GM21447 (cell line): ENCODE measurements around the gene VIT.

ENCODE experiments used
- ATAC-seq: cut with Tn5 transposase; IDR thresholded peaks from one replicate; pipeline ENCODE4 v1.9.1; 2021; ENCODE audit not compliant: unreplicated experiment

Gene VIT, protein sequence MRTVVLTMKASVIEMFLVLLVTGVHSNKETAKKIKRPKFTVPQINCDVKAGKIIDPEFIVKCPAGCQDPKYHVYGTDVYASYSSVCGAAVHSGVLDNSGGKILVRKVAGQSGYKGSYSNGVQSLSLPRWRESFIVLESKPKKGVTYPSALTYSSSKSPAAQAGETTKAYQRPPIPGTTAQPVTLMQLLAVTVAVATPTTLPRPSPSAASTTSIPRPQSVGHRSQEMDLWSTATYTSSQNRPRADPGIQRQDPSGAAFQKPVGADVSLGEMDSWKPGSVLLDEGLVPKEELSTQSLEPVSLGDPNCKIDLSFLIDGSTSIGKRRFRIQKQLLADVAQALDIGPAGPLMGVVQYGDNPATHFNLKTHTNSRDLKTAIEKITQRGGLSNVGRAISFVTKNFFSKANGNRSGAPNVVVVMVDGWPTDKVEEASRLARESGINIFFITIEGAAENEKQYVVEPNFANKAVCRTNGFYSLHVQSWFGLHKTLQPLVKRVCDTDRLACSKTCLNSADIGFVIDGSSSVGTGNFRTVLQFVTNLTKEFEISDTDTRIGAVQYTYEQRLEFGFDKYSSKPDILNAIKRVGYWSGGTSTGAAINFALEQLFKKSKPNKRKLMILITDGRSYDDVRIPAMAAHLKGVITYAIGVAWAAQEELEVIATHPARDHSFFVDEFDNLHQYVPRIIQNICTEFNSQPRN

DNA sequence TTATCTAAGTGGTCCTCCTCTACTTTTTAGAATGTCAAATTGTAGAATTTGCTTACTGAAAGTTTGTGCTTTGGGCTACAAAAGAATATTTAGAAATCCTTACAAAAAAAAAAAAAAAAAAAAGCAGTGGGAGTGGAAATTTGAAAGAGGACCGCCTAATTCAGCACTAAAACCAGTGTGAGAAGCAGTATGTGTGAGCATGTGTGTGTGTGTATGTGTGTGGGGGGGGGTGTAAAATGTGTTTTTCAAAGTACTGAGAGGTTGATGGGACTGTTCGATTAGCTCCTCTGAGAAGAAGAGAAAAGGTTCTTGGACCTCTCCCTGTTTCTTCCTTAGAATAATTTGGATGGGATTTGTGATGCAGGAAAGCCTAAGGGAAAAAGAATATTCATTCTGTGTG lies at the start of gene VIT:
Gene VIT, plus strand, starts transcription at position 175 of the 400 bp plus-strand sequence. CDS start 19,664 bp downstream, outside the sequence.
- ATAC-seq: no peak

DNA sequence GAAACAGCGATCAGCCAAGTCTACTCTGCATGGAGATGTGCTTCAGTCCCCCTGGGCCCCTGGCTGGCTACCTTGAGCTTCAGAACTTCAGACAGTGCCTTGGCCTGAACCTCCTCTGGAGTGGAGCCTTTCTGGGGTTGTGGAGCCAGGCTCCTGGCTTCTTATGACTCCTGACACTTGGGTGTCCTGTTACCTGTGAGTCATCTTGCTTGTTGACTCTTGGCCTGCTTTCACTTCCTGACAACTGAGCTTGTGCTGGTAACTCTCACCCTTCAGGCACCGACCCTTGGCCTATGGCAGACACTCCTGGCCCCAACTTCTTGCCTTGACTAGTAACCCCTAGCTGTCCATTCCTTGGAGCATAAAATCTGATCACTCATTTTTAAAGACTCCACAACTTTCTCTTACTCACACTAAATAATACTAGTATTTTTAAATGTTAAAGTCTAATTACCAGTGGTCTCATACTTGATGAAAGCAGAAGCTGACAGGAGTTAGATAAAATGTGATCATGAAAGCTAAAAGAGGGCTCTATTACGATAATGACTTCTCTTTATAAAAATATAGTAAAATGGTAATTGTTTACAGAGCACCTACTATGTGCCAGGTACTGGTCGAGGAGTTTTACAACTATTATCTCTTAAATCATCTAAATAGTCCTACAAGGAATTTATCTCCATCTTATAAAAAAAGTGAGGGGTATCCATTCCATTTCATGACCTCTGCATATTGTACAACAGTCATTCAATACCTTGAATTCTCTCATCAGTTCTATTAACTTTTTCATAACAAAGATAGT lies 46.3 kb upstream of the VIT start:
- ATAC-seq: peak; percentile 84

DNA sequence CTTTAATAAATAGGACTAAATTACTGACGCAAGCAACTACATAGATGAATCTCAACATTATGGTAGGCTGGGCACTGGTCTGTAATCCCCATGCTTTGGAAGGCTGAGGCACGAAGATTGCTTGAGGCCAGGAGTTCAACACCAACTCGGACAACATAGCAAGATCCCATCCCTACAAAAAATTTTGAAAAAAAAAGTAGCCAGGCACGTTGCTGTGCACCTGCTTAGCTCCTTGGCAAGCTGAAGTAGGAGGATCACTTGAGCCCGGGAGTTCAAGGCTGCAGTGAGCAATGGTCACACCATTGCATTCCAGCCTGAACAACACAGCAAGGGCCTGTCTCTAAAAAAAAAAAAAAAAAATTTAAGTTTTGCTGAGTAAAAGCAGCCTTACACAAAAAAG lies 43.4 kb upstream of the VIT start:
- no peak for ATAC-seq

DNA sequence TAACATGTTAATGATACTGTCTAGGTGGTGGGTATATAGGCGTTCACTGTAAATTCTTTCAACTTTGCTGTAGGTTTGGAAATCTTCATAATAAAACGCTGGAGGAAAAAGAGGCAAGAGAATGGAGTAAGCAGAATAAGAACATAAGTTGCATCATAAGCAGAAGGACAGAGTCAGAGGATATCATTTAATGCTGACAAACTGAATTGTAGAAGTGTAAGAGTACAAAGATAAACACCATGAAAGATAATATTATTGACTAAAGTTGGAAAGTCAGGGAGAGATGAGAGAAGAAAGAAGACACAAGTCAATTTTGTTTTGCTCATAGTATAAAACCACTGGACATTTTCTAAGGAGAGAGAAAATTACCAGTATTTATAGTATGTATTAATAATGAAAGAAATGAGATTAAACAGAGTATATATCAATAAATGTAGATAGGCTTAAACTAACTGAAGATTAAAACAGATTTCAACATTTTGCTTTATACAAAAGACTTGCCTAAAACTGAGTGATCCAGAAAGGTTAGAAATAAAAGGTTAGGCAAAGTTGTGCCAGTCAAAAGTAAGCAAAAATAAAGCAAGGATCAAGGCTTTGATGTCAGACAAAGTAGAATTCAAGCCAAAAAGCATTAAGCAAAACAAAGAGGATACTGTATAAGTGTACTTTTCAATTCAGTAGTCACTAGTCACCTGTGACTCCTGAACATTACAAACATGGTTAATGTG lies 42.4 kb upstream of the VIT start:
- ATAC-seq: no peak

DNA sequence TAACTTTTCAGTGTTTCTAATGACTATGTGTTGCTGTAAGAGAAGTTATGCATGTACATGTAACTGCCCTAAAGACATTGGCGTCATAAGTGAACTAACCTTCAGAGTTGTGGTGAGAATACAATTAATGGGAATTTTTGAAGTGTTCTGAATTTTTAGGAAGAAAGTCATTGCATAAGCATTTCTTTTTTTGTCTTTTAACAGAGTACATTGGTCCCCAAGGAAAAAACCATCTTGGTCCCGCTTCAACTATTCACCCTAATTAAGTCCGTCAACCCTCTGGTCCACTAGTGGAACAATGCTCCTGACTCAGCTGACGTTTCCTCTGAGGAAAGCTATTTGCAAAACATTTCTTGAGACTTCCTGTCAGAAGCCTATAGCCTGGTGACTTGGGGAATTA lies 41.1 kb upstream of the VIT start:
- no peak for ATAC-seq

DNA sequence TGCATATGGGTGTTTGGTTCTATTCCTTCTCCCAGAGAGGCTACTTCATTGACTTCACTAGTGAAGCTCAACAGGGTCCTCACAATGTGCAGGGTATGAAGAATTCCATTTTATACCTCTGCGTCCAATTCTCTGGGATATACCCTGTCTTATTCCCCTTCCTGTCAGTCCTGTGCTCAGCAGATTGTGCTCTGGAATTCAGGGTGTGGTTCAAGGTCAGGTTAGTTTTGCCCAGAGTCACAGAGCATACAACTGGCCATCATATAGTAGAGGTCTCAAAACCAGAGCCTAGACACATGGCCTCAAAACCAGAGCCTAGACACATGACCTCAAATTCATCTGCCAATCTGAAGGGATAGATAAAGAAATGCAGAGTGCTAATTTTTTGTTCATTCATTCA lies 38.8 kb upstream of the VIT start:
- ATAC-seq: no peak

DNA sequence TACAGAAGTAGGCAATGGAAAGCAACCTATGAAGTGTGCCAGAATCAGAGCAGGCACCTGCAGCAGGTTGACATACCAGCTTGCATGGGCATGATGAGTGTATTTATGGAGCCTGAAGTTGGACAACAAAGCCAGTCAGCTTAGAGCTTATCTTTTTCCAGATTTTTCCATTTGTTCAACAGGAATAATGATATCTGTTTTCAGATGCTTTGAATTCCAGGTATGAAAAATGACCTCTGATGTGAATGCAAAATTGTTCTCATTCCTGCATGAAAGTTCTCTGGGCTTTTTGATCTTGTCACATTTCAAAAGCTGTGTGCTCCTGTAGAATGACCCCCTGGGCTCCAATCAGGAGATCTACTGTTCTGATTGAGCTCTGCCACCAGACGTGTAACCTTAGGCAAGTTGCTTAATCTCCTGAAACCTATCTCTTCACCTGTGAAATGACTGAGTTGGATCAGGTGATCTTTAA lies 38.2 kb upstream of the VIT start:
- no peak for ATAC-seq

DNA sequence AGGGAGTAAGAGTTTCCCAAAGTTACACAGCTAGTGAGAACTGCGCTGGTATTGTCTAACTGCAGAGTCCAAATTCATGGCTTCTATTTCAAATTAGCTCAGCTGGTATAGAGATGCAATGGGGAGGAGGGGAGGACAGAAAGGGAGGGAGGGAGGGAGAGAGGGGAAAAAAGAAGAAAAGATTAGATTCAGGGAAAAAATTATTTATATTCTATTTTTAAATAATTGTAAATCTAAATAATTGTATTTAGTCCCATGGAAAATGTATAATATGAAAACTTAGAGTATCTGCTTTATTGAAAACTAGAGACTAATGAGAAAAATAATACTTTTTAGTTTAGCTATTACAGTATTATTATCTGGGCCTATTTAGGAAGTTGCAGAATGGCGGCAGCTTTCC lies 37.3 kb upstream of the VIT start:
- ATAC-seq: no peak

DNA sequence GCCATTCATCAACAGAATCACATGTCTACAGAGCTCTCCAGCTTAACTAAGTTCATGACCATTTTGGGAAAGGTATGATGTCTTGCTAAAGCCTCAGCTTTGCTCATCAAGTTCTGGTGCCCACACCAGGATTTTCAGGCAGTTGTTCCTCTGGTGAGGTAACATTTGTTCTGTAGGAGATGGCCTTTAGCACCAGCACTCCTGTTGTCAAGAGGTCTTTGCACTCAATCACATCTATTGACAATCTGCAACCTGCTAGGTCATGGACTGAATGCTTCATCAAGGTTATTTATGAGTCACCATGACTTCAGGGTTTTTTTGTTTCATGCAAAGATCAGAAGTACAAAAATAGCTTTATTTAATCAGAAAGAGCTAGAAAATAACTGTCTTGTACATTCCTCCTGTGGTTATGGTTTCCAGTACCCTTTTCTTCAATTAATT lies 36.6 kb upstream of the VIT start:
- peak; percentile 46 for ATAC-seq

DNA sequence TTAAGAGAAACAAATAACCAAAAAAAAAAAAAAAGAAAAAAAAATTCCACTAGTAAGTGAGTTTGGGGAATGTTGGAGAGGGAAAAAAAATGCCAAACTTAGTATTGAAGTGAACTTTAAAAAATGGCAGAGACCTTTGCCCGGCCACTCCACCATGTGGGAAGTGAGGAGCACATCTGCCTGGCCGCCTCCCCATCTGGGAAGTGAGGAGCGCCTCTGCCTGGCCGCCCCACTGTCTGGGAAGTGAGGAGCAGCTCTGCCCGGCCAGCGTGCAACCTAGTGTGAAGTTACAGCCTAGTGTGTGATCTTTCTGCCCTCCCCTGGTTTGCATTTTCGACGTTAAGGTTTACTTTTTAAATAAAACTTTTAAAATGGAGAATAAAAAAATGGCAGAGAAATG lies 33.9 kb upstream of the VIT start:
- ATAC-seq: no peak

DNA sequence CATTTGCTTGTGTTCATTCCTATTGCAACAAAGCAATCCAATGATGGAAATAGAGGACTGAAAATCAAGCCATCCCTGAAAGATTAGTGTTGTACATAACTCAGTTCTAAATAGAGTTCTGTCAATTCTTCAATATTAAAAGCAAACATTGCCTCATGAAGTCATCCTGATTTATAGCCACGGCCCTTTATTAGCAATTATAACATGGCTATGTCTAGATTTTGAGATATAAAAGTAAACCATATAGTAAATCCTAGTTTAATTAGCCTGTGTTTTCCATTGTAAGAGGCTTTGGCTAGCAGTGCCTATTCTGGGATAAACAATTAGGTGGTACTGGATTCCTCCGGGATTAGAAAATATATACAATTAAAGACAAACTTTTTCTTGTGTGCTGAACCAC lies 33.2 kb upstream of the VIT start:
- no peak for ATAC-seq

DNA sequence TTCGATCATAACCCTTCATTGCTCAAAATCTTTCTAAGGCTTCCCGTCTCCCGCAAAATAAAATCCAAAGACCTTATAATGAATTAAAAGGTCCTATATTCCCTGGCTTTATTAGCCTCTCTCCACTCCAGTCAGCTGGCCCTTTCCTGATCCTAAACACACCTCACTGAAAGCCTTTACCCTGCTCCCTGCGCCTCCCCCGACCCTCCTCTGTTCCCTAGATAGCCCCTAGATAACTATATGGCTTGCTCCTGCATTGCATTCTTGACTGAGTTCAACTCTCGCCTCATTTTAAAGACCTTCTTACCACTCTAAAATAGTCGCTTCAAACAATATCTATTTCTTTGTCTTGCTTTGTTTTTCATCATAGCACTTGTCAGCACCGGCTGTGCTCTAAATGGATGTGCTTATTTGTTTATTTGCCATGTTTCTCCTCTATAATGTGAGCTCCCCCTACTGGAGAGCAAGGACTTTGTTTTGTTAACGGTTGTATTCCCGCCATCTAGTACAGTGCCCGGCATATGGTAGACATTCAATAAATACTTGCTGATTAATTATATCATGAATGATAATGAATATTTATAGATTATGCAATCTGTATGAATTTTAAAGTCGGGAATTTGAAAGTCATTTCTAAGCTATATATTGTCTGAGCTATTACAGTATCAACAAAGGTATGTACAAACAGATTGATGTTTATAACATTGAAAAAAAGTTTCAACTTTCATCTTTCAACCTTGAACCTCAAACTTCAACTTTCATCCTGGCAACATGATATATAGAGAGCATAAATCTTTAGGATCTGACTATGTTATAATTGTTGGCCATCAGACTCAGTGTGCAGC lies 32.4 kb upstream of the VIT start:
- ATAC-seq: peak; percentile 68

DNA sequence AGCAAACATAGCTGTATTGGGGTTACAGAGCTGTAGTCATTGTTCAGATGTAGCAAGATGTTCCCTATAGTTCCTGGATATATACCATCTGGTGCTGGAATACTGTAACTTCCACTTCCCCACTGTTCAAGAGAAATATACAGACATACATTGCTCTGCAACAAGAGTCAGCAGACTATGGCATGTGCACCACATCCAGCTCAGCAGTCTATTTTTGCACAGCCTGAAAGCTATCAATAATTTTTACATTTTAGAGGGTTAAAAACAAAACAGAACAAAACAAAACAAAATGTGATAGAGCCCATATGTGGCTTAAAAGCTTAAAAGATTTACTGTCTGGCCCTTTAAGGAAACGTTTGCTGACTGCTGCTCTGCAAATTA lies 31.8 kb upstream of the VIT start:
- ATAC-seq: no peak

DNA sequence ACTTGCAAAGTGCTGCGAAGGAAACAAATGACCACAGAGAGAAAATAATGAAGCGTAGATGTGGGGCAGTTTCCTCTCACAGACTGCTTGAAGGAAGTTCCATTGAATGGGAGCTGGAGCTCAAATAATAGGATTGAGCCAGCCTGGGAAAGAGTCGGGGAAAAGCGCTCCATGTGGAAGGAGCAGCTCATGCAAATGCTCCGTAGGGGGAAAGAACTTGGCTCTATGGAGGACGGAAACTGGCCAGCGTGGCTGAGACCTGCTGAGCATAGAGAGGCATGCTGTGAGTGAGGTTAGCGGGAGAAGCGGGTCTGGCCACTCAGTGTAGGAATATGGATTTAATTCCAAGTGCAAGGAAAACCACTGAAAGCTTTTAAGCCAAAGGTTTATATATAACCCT lies 28.6 kb upstream of the VIT start:
- ATAC-seq: no peak

DNA sequence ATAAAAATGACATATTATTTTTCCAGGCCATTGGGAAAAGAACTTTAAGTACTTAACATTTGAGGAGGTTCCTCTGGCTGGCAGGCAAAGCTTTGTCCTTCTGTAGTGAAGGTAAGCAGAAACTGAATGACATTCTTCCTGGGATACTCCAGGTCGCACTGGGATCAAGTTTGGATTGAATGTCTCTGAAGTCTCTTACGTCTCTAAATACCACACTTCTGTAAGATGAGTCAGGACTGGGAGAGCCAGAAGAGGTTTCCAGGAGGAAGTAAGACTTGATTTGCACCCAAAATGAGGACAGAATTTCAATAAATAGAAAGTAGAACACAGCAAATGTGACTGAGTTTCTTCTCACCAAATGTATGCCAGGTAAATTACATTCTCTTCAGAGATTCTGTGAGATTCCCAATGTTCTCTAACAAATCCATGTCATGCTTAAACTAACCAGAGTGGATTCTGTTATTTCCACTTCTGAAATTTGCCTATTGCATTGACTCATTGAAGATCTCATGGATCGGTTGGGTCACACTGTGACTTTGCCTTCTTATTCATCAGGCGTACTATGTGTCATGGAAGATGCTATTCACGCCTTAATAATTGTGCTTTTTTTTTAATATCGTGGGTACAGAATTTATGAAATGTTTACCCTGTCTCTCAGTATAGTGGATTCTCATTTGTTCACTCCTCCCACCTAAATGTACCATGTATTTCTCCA lies 25.5 kb upstream of the VIT start:
- no peak for ATAC-seq

DNA sequence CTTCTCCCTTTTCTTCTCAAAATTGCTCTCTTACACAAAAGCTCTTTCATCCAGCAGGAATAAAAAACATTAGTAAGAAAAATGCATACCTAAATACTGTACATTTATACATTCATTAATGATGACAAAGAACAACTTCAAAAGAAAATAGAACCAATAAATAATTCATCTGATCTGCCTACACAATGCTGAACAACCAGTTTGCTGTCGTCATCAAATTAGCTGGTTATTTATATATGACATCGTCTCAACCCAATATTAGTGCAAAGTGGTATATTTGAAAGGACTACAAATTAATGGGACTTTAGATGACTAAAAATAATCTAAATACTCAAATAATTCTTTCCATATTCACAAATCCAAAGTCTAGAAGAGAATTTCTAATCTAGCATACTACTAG lies 24.8 kb upstream of the VIT start:
- ATAC-seq: no peak

DNA sequence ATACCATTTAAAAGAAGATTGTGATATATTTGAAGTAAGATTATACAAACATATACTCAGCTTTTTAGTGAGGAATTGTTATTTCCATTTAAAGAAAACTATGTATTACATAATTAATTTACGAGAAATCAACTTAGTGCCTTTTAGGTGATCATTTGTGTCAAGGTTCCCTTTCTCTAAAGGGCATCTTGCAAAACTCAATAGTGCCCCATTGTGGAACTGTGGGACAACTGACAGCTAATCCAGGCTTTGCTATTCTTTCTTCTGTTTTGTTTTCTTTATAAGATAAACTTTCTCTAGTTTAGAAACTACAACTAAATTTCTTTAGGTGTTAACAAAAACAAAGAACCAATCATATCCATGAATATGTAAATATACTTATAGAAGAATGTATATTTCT lies 24.3 kb upstream of the VIT start:
- no peak for ATAC-seq

DNA sequence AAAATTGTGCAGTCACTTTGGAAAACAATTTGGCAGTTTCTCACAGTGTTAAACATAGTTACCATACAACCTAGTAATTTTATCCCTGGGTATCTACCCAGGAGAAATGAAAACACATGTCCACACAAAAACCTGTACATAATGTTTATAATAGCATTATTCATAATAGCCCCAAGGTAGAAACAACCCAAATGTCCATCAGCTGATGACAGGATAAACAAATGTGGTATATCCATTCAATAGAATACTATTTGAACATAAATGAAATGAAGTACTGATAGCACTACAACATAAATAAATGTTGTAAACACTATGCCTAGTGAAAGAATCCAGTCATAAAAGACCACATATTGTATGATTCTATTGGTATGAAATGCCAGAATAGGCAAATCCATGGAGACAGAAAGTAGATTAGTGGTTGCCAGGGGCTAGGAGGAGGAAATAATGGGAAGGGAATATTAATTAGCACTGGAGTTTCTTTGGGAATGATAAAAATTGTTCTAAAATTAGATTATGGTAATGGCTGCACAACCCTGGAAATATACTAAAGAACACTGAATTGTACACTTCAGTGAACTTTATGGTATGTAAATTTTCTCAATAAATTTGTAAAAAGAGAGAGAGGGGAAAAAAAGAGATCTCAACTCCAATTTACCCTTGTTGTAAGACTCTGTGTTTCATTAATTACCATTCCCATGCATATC lies 20.8 kb upstream of the VIT start:
- no peak for ATAC-seq

DNA sequence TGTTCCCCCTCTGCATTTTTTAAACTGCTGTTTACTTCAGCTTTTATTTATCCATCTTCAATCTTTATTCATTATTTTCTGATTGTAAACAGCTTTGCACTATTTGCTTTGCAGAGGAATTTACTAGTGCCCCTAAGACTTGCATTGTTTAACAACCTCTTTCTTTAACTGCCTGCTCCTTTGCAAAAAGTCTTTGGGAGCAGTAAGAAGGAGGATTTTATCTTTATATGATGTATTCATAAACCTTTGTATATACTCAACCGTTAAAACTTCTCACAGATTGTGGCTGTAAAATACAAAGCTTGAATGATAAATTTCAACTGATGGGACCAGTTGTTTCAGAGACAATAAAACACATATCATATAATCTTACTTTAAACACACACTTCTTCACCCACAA lies 20.1 kb upstream of the VIT start:
- ATAC-seq: no peak
